ENCODE measurements around the gene MPG. TPM values are rescaled to one million over a fixed set of nuclear protein-coding genes. Genes with fewer than 3 reads are reported as not detected.

Gene MPG
- total and polyA plus RNA-seq, 10 of the 15 experiments (the other 5 are each of a cell fraction or from before 2014, with no cell fraction given): 0.32 to 193 (median 55.7) TPM

GRCh38 chr16:56231-56927 is 21.6 kb upstream of the MPG start (continued):
- TF ChIP-seq HSF1 (IDR thresholded peaks at IDR 0.05; ENCODE audit: low read depth, low read length) (no peak), YBX1 (IDR thresholded peaks at IDR 0.05) (no peak), RB1 (IDR thresholded peaks at IDR 0.05; ENCODE audit: borderline replicate concordance) (no peak), CBFB (IDR thresholded peaks at IDR 0.05; ENCODE audit: low read depth) (no peak), MTA3 (IDR thresholded peaks at IDR 0.05; ENCODE audit: borderline replicate concordance, low read length) (no peak)

DNA sequence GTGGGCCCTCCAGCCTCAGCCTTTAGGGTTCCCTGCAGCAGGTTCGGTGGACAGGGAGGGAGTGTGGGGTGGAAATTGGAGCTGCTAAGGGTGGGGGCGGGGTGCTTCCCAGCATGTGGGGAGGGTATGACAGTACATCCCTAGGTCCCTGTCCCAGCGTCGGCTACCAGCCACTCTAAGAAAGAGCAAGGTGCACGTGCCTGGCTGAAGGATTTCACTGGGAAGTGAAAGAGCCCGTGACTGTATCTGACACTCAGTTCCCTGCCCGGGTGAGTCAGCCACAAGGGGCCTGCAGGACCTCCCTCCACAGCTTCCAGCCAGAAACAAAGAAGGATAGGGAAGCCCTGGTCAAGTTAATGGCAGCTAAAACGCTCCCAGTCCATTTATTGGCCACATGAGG is 20.3 kb upstream of the MPG start:
- H3K27me3 ChIP-seq (replicated peaks in 1 of 2; ENCODE audit: control insufficient read depth in 2 of 2, insufficient read depth in 2 of 2, low read length in 1 of 2): no peaks in the 10 kb centered on the region
- H3K9me3 ChIP-seq (replicated peaks; ENCODE audit: control insufficient read depth, insufficient read depth, low read length): no peaks in the 10 kb centered on the region
- H4K20me1 ChIP-seq (ENCODE audit: control insufficient read depth, insufficient read depth): no peaks in the 10 kb centered on the region
- WGBS (ENCODE audit: insufficient coverage, insufficient replicate concordance, low lambda C conversion rate, missing lambda C conversion rate): 73% methylated on average over 7 of the region's 8 CpGs
- H3K4me1 ChIP-seq (ENCODE audit: control insufficient read depth, insufficient read depth, low read length): no peaks in the 10 kb centered on the region
- no TSS peak for BruUV-seq (replicated peaks)
- RAD21 ChIA-PET (ENCODE audit: unreplicated experiment): no interaction called here
- H3K36me3 ChIP-seq (ENCODE audit: control insufficient read depth in 2 of 2, insufficient read depth in 2 of 2, low read length in 1 of 2): peaks cover 6% of the 10 kb centered on the region in 2 experiments
- no peak overlapping the region for H3K4me2 ChIP-seq (ENCODE audit: control insufficient read depth, insufficient read depth)
- no peak for TF ChIP-seq MEF2B (IDR thresholded peaks at IDR 0.05; ENCODE audit: partially characterized antibody, poor library complexity, severe bottlenecking)
- TF ChIP-seq HDGF (IDR thresholded peaks at IDR 0.05): no peak
- no peak for TF ChIP-seq SMAD5 (IDR thresholded peaks at IDR 0.05; ENCODE audit: low read depth)
- no peak for TF ChIP-seq GATAD2B (conservative IDR thresholded peaks at IDR 0.05; ENCODE audit: low read depth)
- TF ChIP-seq HDAC2 (IDR thresholded peaks at IDR 0.05): no peak
- H3K27ac ChIP-seq (ENCODE audit: control insufficient read depth, insufficient read depth): no peak overlapping the region
- DNase-seq (ENCODE audit: low read depth, low spot score): no peak
- in situ Hi-C loops (cut with MboI) (no loop called here), intact Hi-C loops (cut with micrococcal nuclease; ENCODE audit: unreplicated experiment) (no loop called here)
- POLR2A ChIA-PET: no interaction called here
- no peak overlapping the region for H3K4me3 ChIP-seq
- SMC1A ChIA-PET (ENCODE audit: uncharacterized antibody, unreplicated experiment): interaction anchor here (1.3 kb wide), 1 partner anchor 13 kb away, joined by 3 read pairs; no protein-coding TSS in a partner anchor
- H2AFZ ChIP-seq (ENCODE audit: control insufficient read depth, low read depth, low read length): no peak overlapping the region
- H3K9ac ChIP-seq (ENCODE audit: control insufficient read depth, insufficient read depth, low read length): no peak overlapping the region
- H3K79me2 ChIP-seq (ENCODE audit: control insufficient read depth, insufficient read depth, low read length): peaks cover 21% of the 10 kb centered on the region
- CTCF ChIA-PET: interaction anchor here (4.0 kb wide), 1 partner anchor 39 kb away, joined by 16 read pairs; no protein-coding TSS in a partner anchor
- ATAC-seq: no peak
- FAIRE-seq: no peak

All from GM12878 (cell line).